ENCODE results near the gene LAMA2. TPM values are rescaled to one million over a fixed set of nuclear protein-coding genes. Genes with fewer than 3 reads are reported as not detected.

Gene LAMA2
- polyA plus RNA-seq, 1 donor = 5.4 TPM

GRCh38 chr6:129292836-129293235 is 409.9 kb downstream of the LAMA2 start:
- Histone ChIP-seq H3K36me3 (ENCODE audit: control insufficient read depth, insufficient read depth, low read length) (no peaks in the 10 kb centered on the region), H3K9me3 (ENCODE audit: control insufficient read depth, low read depth, low read length) (no peaks in the 10 kb centered on the region), H3K27me3 (ENCODE audit: control insufficient read depth, insufficient read depth, low read length) (no peaks in the 10 kb centered on the region), H3K27ac (ENCODE audit: low read length) (no peak overlapping the region), H3K4me1 (ENCODE audit: control insufficient read depth, insufficient read depth, low read length) (no peaks in the 10 kb centered on the region), H3K4me3 (ENCODE audit: low read length) (no peak overlapping the region)
- no peak for DNase-seq
- WGBS (ENCODE audit: insufficient coverage, low lambda C conversion rate) = no CpG with 5 or more reads among the region's 15 CpGs

- Histone ChIP-seq H3K9me3 (ENCODE audit: control insufficient read depth, low read depth, low read length) (no peaks in the 10 kb centered on the region), H3K4me1 (ENCODE audit: control insufficient read depth, insufficient read depth, low read length) (no peaks in the 10 kb centered on the region), H3K36me3 (ENCODE audit: control insufficient read depth, insufficient read depth, low read length) (no peaks in the 10 kb centered on the region), H3K27ac (ENCODE audit: low read length) (no peak overlapping the region), H3K4me3 (ENCODE audit: low read length) (no peak overlapping the region), H3K27me3 (ENCODE audit: control insufficient read depth, insufficient read depth, low read length) (no peaks in the 10 kb centered on the region)
- WGBS (ENCODE audit: insufficient coverage, low lambda C conversion rate) = 100% methylated on average over 1 of the region's 5 CpGs
- DNase-seq = no peak
Observed at GRCh38 chr6:129297592-129297991, 414.7 kb downstream of the LAMA2 start.

GRCh38 chr6:129302671-129303070 is 419.7 kb downstream of the LAMA2 start:
- H3K36me3 ChIP-seq (ENCODE audit: control insufficient read depth, insufficient read depth, low read length) = no peaks in the 10 kb centered on the region
- H3K4me3 ChIP-seq (ENCODE audit: low read length) = no peak overlapping the region
- no peaks in the 10 kb centered on the region for H3K27me3 ChIP-seq (ENCODE audit: control insufficient read depth, insufficient read depth, low read length)
- no peak overlapping the region for H3K27ac ChIP-seq (ENCODE audit: low read length)
- no peaks in the 10 kb centered on the region for H3K9me3 ChIP-seq (ENCODE audit: control insufficient read depth, low read depth, low read length)
- H3K4me1 ChIP-seq (ENCODE audit: control insufficient read depth, insufficient read depth, low read length) = no peaks in the 10 kb centered on the region
- 33% methylated on average over 1 of the region's 2 CpGs for WGBS (ENCODE audit: insufficient coverage, low lambda C conversion rate)
- no peak for DNase-seq

GRCh38 chr6:129306826-129307225 is 423.9 kb downstream of the LAMA2 start:
- Histone ChIP-seq H3K9me3 (ENCODE audit: control insufficient read depth, low read depth, low read length) (no peaks in the 10 kb centered on the region), H3K36me3 (ENCODE audit: control insufficient read depth, insufficient read depth, low read length) (no peaks in the 10 kb centered on the region), H3K27ac (ENCODE audit: low read length) (no peak overlapping the region), H3K27me3 (ENCODE audit: control insufficient read depth, insufficient read depth, low read length) (no peaks in the 10 kb centered on the region), H3K4me1 (ENCODE audit: control insufficient read depth, insufficient read depth, low read length) (no peaks in the 10 kb centered on the region), H3K4me3 (ENCODE audit: low read length) (no peak overlapping the region)
- no CpG with 5 or more reads among the region's 1 CpG for WGBS (ENCODE audit: insufficient coverage, low lambda C conversion rate)
- no peak for DNase-seq

- no peak for DNase-seq
- H3K4me1 ChIP-seq (ENCODE audit: control insufficient read depth, insufficient read depth, low read length) = no peaks in the 10 kb centered on the region
- no peak overlapping the region for H3K27ac ChIP-seq (ENCODE audit: low read length)
- no peaks in the 10 kb centered on the region for H3K27me3 ChIP-seq (ENCODE audit: control insufficient read depth, insufficient read depth, low read length)
- 60% methylated on average over 1 of the region's 2 CpGs for WGBS (ENCODE audit: insufficient coverage, low lambda C conversion rate)
- H3K4me3 ChIP-seq (ENCODE audit: low read length) = no peak overlapping the region
- H3K36me3 ChIP-seq (ENCODE audit: control insufficient read depth, insufficient read depth, low read length) = no peaks in the 10 kb centered on the region
- H3K9me3 ChIP-seq (ENCODE audit: control insufficient read depth, low read depth, low read length) = no peaks in the 10 kb centered on the region
Observed at GRCh38 chr6:129307845-129308244, 424.9 kb downstream of the LAMA2 start.

GRCh38 chr6:129309154-129309553 is 426.2 kb downstream of the LAMA2 start:
- DNase-seq = no peak

GRCh38 chr6:129312880-129313279 is 429.9 kb downstream of the LAMA2 start:
- Histone ChIP-seq H3K27me3 (ENCODE audit: control insufficient read depth, insufficient read depth, low read length) (no peaks in the 10 kb centered on the region), H3K4me3 (ENCODE audit: low read length) (no peak overlapping the region), H3K9me3 (ENCODE audit: control insufficient read depth, low read depth, low read length) (no peaks in the 10 kb centered on the region), H3K36me3 (ENCODE audit: control insufficient read depth, insufficient read depth, low read length) (no peaks in the 10 kb centered on the region), H3K27ac (ENCODE audit: low read length) (no peak overlapping the region), H3K4me1 (ENCODE audit: control insufficient read depth, insufficient read depth, low read length) (no peaks in the 10 kb centered on the region)
- DNase-seq = no peak
- WGBS (ENCODE audit: insufficient coverage, low lambda C conversion rate) = 100% methylated on average over 1 of the region's 3 CpGs

More at GRCh38 chr6:129309154-129309553, 426.2 kb downstream of the LAMA2 start:
- Histone ChIP-seq H3K4me1 (ENCODE audit: control insufficient read depth, insufficient read depth, low read length) (no peaks in the 10 kb centered on the region), H3K36me3 (ENCODE audit: control insufficient read depth, insufficient read depth, low read length) (no peaks in the 10 kb centered on the region), H3K27me3 (ENCODE audit: control insufficient read depth, insufficient read depth, low read length) (no peaks in the 10 kb centered on the region), H3K4me3 (ENCODE audit: low read length) (no peak overlapping the region), H3K9me3 (ENCODE audit: control insufficient read depth, low read depth, low read length) (no peaks in the 10 kb centered on the region), H3K27ac (ENCODE audit: low read length) (no peak overlapping the region)
- no CpG with 5 or more reads among the region's 1 CpG for WGBS (ENCODE audit: insufficient coverage, low lambda C conversion rate)

- DNase-seq = no peak
- Histone ChIP-seq H3K27me3 (ENCODE audit: control insufficient read depth, insufficient read depth, low read length) (no peaks in the 10 kb centered on the region), H3K9me3 (ENCODE audit: control insufficient read depth, low read depth, low read length) (no peaks in the 10 kb centered on the region), H3K36me3 (ENCODE audit: control insufficient read depth, insufficient read depth, low read length) (no peaks in the 10 kb centered on the region), H3K4me1 (ENCODE audit: control insufficient read depth, insufficient read depth, low read length) (no peaks in the 10 kb centered on the region), H3K4me3 (ENCODE audit: low read length) (no peak overlapping the region), H3K27ac (ENCODE audit: low read length) (no peak overlapping the region)
- WGBS (ENCODE audit: insufficient coverage, low lambda C conversion rate) = no CpG with 5 or more reads among the region's 9 CpGs
Observed at GRCh38 chr6:129314575-129314974, 431.6 kb downstream of the LAMA2 start.

- Histone ChIP-seq H3K4me3 (ENCODE audit: low read length) (no peak overlapping the region), H3K9me3 (ENCODE audit: control insufficient read depth, low read depth, low read length) (no peaks in the 10 kb centered on the region), H3K4me1 (ENCODE audit: control insufficient read depth, insufficient read depth, low read length) (no peaks in the 10 kb centered on the region), H3K36me3 (ENCODE audit: control insufficient read depth, insufficient read depth, low read length) (no peaks in the 10 kb centered on the region), H3K27me3 (ENCODE audit: control insufficient read depth, insufficient read depth, low read length) (no peaks in the 10 kb centered on the region), H3K27ac (ENCODE audit: low read length) (no peak overlapping the region)
- WGBS (ENCODE audit: insufficient coverage, low lambda C conversion rate) = no CpG with 5 or more reads among the region's 3 CpGs
- DNase-seq = peak in 1 of 2 donors; percentile 4
Observed at GRCh38 chr6:129317931-129318820, 435.2 kb downstream of the LAMA2 start.

GRCh38 chr6:129320892-129321291 is 438.0 kb downstream of the LAMA2 start:
- no peak overlapping the region for H3K4me3 ChIP-seq (ENCODE audit: low read length)
- H3K36me3 ChIP-seq (ENCODE audit: control insufficient read depth, insufficient read depth, low read length) = no peaks in the 10 kb centered on the region
- DNase-seq = no peak
- no CpG with 5 or more reads among the region's 2 CpGs for WGBS (ENCODE audit: insufficient coverage, low lambda C conversion rate)
- H3K27ac ChIP-seq (ENCODE audit: low read length) = no peak overlapping the region
- H3K4me1 ChIP-seq (ENCODE audit: control insufficient read depth, insufficient read depth, low read length) = no peaks in the 10 kb centered on the region
- no peaks in the 10 kb centered on the region for H3K27me3 ChIP-seq (ENCODE audit: control insufficient read depth, insufficient read depth, low read length)
- H3K9me3 ChIP-seq (ENCODE audit: control insufficient read depth, low read depth, low read length) = no peaks in the 10 kb centered on the region

GRCh38 chr6:129321303-129321702 is 438.4 kb downstream of the LAMA2 start:
- H3K27me3 ChIP-seq (ENCODE audit: control insufficient read depth, insufficient read depth, low read length) = no peaks in the 10 kb centered on the region
- H3K9me3 ChIP-seq (ENCODE audit: control insufficient read depth, low read depth, low read length) = no peaks in the 10 kb centered on the region
- no peak overlapping the region for H3K4me3 ChIP-seq (ENCODE audit: low read length)
- WGBS (ENCODE audit: insufficient coverage, low lambda C conversion rate) = no CpG with 5 or more reads among the region's 2 CpGs
- DNase-seq = no peak
- H3K27ac ChIP-seq (ENCODE audit: low read length) = no peak overlapping the region
- H3K36me3 ChIP-seq (ENCODE audit: control insufficient read depth, insufficient read depth, low read length) = no peaks in the 10 kb centered on the region
- H3K4me1 ChIP-seq (ENCODE audit: control insufficient read depth, insufficient read depth, low read length) = no peaks in the 10 kb centered on the region

All from large intestine (tissue), 3 donors.